Measurements from ENCODE around the gene CACNG7.

DNA sequence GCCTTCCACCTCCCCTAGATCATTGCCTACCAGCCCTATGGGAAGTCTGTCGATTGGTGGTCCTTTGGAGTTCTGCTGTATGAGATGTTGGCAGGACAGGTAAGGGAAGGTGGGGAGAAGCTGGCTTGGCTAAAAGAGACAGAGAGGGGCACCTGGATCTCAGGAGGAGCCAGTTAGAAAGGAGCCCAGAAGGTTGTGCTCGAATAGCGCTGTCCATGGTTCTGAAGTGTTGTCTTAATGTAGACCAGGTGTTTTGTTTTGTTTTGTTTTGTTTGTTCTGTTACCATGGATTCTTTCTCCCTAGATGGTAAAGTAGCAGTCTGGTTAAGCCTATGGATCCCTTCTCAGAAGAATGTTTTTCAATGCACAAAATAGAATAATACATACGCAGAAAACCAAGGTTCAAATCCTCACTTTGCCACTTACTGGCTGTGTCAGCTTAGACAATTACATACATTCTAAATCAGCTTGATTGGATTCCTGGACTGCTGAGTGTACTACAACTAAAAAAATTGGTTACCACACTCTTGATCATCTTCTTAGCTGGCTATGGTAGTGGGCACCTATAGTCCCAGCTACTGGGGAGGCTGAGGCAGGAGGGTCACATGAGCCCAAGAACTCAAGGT, 5.9 kb upstream of the CACNG7 start:
- TF ChIP-seq, protein P1, sequence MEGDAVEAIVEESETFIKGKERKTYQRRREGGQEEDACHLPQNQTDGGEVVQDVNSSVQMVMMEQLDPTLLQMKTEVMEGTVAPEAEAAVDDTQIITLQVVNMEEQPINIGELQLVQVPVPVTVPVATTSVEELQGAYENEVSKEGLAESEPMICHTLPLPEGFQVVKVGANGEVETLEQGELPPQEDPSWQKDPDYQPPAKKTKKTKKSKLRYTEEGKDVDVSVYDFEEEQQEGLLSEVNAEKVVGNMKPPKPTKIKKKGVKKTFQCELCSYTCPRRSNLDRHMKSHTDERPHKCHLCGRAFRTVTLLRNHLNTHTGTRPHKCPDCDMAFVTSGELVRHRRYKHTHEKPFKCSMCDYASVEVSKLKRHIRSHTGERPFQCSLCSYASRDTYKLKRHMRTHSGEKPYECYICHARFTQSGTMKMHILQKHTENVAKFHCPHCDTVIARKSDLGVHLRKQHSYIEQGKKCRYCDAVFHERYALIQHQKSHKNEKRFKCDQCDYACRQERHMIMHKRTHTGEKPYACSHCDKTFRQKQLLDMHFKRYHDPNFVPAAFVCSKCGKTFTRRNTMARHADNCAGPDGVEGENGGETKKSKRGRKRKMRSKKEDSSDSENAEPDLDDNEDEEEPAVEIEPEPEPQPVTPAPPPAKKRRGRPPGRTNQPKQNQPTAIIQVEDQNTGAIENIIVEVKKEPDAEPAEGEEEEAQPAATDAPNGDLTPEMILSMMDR (conservative IDR thresholded peaks at IDR 0.05; ENCODE audit: low read length): no peak
- TF ChIP-seq EZH2phosphoT487 (IDR thresholded peaks at IDR 0.05; ENCODE audit: borderline replicate concordance, low read depth, low read length): no peak

Measured in OCI-LY7 (cell line).